H9 (cell line): Measurements from ENCODE around the gene PATL1. TPM values are rescaled to one million over a fixed set of nuclear protein-coding genes. Genes with fewer than 3 reads are reported as not detected.
A peak's percentile ranks its signal among the peaks of the same experiment; 100 is the strongest.

ENCODE experiments used
- DNase-seq: peaks from one replicate; pipeline ENCODE4 v3.0.0-alpha.2; 2017
- H2AFZ ChIP-seq: one replicate; pipeline ENCODE4 v1.6.1; 2013; ENCODE audit warnings: mild to moderate bottlenecking, low read length, control low read depth, moderate library complexity
- H2AK5ac ChIP-seq: 2 replicates; pipeline ENCODE4 v1.6.1; 2013; ENCODE audit warnings: low read length, control low read depth, mixed read lengths; ENCODE audit not compliant: insufficient read length
- H2BK120ac ChIP-seq: one replicate; pipeline ENCODE4 v1.6.1; 2013; ENCODE audit warnings: low read depth, mild to moderate bottlenecking, low read length, control low read depth, inconsistent platforms; ENCODE audit not compliant: poor library complexity, severe bottlenecking
- H2BK12ac ChIP-seq: 2 replicates; pipeline ENCODE4 v1.6.1; 2013; ENCODE audit warnings: low read length, control low read depth, mixed read lengths, low read depth; ENCODE audit not compliant: insufficient read length
- H2BK15ac ChIP-seq: 2 replicates; pipeline ENCODE4 v1.6.1; 2013; ENCODE audit warnings: low read depth, low read length, control low read depth
- H2BK20ac ChIP-seq: one replicate; pipeline ENCODE4 v1.6.1; 2013; ENCODE audit warnings: low read depth, mild to moderate bottlenecking, low read length, control low read depth, inconsistent platforms; ENCODE audit not compliant: poor library complexity, severe bottlenecking
- H2BK5ac ChIP-seq: 2 replicates; pipeline ENCODE4 v1.6.1; 2013; ENCODE audit warnings: low read length, control low read depth, mixed read lengths; ENCODE audit not compliant: insufficient read length
- H3K14ac ChIP-seq: 2 replicates; pipeline ENCODE4 v1.6.1; 2013; ENCODE audit warnings: low read length, control low read depth; ENCODE audit not compliant: insufficient read depth
- H3K18ac ChIP-seq: 2 replicates; pipeline ENCODE4 v1.6.1; 2013; ENCODE audit warnings: low read depth, mild to moderate bottlenecking, mixed read lengths, low read length, control low read depth; ENCODE audit not compliant: insufficient read length
- H3K23ac ChIP-seq: 2 replicates; pipeline ENCODE4 v1.6.1; 2013; ENCODE audit warnings: low read length, control low read depth, mixed read lengths, low read depth; ENCODE audit not compliant: insufficient read length
- H3K23me2 ChIP-seq: 2 replicates; pipeline ENCODE4 v1.6.1; 2013; ENCODE audit warnings: low read depth, mild to moderate bottlenecking, mixed read lengths, low read length, control low read depth; ENCODE audit not compliant: insufficient read length, poor library complexity, severe bottlenecking
- H3K27ac ChIP-seq: 2 replicates; pipeline ENCODE4 v1.5.1; 2013; ENCODE audit warnings: low read length, control low read depth, mixed read lengths, low read depth; ENCODE audit not compliant: insufficient read length
- H3K27me3 ChIP-seq: 2 replicates; pipeline ENCODE4 v1.6.1; 2013; ENCODE audit warnings: low read length, control low read depth, inconsistent platforms; ENCODE audit not compliant: insufficient read depth
- H3K4ac ChIP-seq: 2 replicates; pipeline ENCODE4 v1.6.1; 2013; ENCODE audit warnings: low read depth, mild to moderate bottlenecking, control low read depth, inconsistent platforms, low read length, moderate library complexity
- H3K4me1 ChIP-seq: 2 replicates; pipeline ENCODE4 v1.6.1; 2013; ENCODE audit warnings: low read length, control low read depth, inconsistent platforms; ENCODE audit not compliant: insufficient read depth
- H3K4me2 ChIP-seq: 2 replicates; pipeline ENCODE4 v1.6.1; 2013; ENCODE audit warnings: low read length, control low read depth, mixed read lengths; ENCODE audit not compliant: insufficient read length, insufficient read depth
- H3K56ac ChIP-seq: 2 replicates; pipeline ENCODE4 v1.6.1; 2013; ENCODE audit warnings: low read depth, mild to moderate bottlenecking, mixed read lengths, low read length, control low read depth; ENCODE audit not compliant: insufficient read length
- H3K79me1 ChIP-seq: 2 replicates; pipeline ENCODE4 v1.6.1; 2013; ENCODE audit warnings: low read depth, mild to moderate bottlenecking, moderate library complexity, low read length, control low read depth, inconsistent platforms; ENCODE audit not compliant: insufficient read depth, poor library complexity, severe bottlenecking
- H3K79me2 ChIP-seq: 2 replicates; pipeline ENCODE4 v1.6.1; 2013; ENCODE audit warnings: low read length, control low read depth, inconsistent platforms; ENCODE audit not compliant: insufficient read depth
- H3K9ac ChIP-seq: 2 replicates; pipeline ENCODE4 v1.6.1; 2013; ENCODE audit warnings: low read length, control low read depth, mixed read lengths; ENCODE audit not compliant: insufficient read length; ENCODE audit errors: extremely low read depth
- H3K9me3 ChIP-seq: one replicate; pipeline ENCODE4 v1.6.1; 2013; ENCODE audit warnings: low read depth, low read length, inconsistent platforms; ENCODE audit not compliant: control insufficient read depth
- H3T11ph ChIP-seq: one replicate; pipeline ENCODE4 v1.6.1; 2013; ENCODE audit warnings: mild to moderate bottlenecking, low read length, control low read depth, inconsistent platforms
- H4K20me1 ChIP-seq: one replicate; pipeline ENCODE4 v1.6.1; 2013; ENCODE audit not compliant: control insufficient read depth, insufficient read length, insufficient read depth
- H4K5ac ChIP-seq: 2 replicates; pipeline ENCODE4 v1.6.1; 2013; ENCODE audit warnings: low read depth, mild to moderate bottlenecking, mixed read lengths, low read length, control low read depth; ENCODE audit not compliant: insufficient read length
- H4K8ac ChIP-seq: replicated peaks from 2 replicates; pipeline ENCODE4 v1.6.1; 2013; ENCODE audit warnings: low read length, control low read depth, mixed read lengths, low read depth; ENCODE audit not compliant: insufficient read length
- H4K91ac ChIP-seq: 2 replicates; pipeline ENCODE4 v1.6.1; 2013; ENCODE audit warnings: low read depth, mild to moderate bottlenecking, moderate library complexity, mixed read lengths, low read length, control low read depth; ENCODE audit not compliant: insufficient read length
- H3K27ac Mint-ChIP-seq, 3 experiments: 2 replicates in 2 of 3; 3 replicates in 1 of 3; pipeline ENCODE4 v1.8.0; 2020 to 2021; ENCODE audit warnings: mixed read lengths in 3 of 3, mild to moderate bottlenecking in 1 of 3, moderate library complexity in 1 of 3
- H3K27me3 Mint-ChIP-seq: 2 replicates; pipeline ENCODE4 v1.8.0; 2021; ENCODE audit warnings: low read depth, mild to moderate bottlenecking, moderate library complexity, mixed read lengths
- H3K36me3 Mint-ChIP-seq, 3 experiments: 2 replicates in 2 of 3; 3 replicates in 1 of 3; pipeline ENCODE4 v1.8.0; 2020 to 2021; ENCODE audit warnings: low read depth in 3 of 3, mixed read lengths in 3 of 3; ENCODE audit not compliant: insufficient read depth in 1 of 3
- H3K4me1 Mint-ChIP-seq, 2 experiments: 2 replicates each; pipeline ENCODE4 v1.8.0; 2020; ENCODE audit warnings: mixed read lengths in 2 of 2
- H3K4me3 Mint-ChIP-seq, 2 experiments: 2 replicates in 1 of 2; 3 replicates in 1 of 2; pipeline ENCODE4 v1.8.0; 2020 to 2021; ENCODE audit warnings: mild to moderate bottlenecking in 2 of 2, mixed read lengths in 2 of 2, moderate library complexity in 1 of 2
- H3K9me3 Mint-ChIP-seq, 2 experiments: 2 replicates in 1 of 2; 3 replicates in 1 of 2; pipeline ENCODE4 v1.8.0; 2020; ENCODE audit warnings: mild to moderate bottlenecking in 2 of 2, mixed read lengths in 2 of 2, moderate library complexity in 1 of 2
- CTCF ChIP-seq: fragments of 200-600 bp; sonication (generic); conservative IDR thresholded peaks from 3 replicates; pipeline ENCODE4 v1.8.0; 2021; ENCODE audit warnings: antibody characterized with exemption, mild to moderate bottlenecking
- WGBS: extraction: QIAGEN DNeasy Blood & Tissue Kit; methylation state at CpG from one replicate; pipeline ENCODE4 v1.1.7; 2013; ENCODE audit warnings: missing lambda C conversion rate, low lambda C conversion rate, mixed read lengths; ENCODE audit not compliant: insufficient read length; ENCODE audit errors: extremely low coverage; 5-methylcytosine and 5-hydroxymethylcytosine counted together
- total RNA-seq: library from RNA; stranded (reverse); gene quantifications from 2 replicates; pipeline ENCODE4 v1.2.1, GENCODE V29; 2021

Gene PATL1
- total RNA-seq, 1 experiment from 2014 or later, result 31.4 TPM

DNA sequence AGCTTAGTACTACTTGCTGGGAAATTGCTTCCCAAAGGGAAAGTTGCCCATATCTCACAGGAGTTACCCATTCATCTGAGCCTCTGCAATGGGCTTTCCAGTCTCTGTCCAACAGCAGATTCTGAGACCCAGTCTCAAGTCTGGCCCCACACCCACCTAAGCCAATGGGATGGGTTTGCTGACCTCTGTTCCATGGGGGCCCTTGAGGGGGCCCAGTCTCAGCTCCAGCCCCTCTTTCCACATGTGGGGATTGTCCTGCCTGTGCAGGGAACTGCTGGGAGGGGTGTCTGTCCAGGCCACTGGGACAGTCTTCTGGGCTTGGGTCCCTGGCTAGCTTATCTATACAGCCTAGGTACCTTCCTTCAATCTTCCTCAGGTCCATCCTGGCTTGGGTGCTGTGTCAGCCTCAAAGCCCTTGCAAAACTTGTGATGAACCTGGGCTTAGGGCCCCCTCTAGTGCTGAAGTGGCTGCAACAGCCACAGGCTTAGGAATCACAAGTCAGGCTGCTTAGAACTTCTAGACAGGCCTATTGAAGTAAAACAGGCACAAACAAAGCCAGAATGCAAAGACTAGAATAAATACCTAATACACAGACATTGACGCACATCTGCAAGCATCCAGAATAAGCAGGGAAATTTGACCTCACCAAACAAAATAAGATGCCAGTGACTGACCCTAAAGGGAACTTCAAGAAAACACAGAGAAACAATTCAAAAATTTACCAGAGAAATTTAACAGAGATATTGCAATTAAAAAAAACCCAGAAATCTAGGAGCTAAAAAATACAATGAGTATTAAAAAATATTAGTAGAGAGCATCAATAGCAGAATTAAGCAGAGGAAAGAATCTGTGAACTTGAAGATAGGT, 11.7 kb upstream of the PATL1 start:
- Mint-ChIP-seq H3K4me3 (no peak overlapping the region), H3K27me3 (peaks cover 2% of the 10 kb centered on the region; the same call in 1 of the 2 replicates), H3K36me3 (no peaks in the 10 kb centered on the region; a peak in 1 of 7 replicates), H3K9me3 (peaks cover 3 to 4% of the 10 kb centered on the region in 2 experiments), H3K4me1 (peaks cover 3 to 8% of the 10 kb centered on the region in 2 experiments), H3K27ac (peak overlapping the region in 1 of 3 experiments; percentile 30; a peak in 1 of 7 replicates)
- Histone ChIP-seq H2AFZ (no peak overlapping the region), H3K4me1 (no peaks in the 10 kb centered on the region), H3K27me3 (no peaks in the 10 kb centered on the region), H3K23ac (no peak overlapping the region), H4K91ac (no peak overlapping the region), H4K5ac (no peak overlapping the region), H3T11ph (no peak overlapping the region), H2BK12ac (no peak overlapping the region), H3K27ac (no peak overlapping the region), H3K14ac (no peak overlapping the region), H3K9me3 (no peaks in the 10 kb centered on the region), H3K18ac (no peak overlapping the region), H2BK120ac (no peak overlapping the region), H3K56ac (no peak overlapping the region), H4K20me1 (no peaks in the 10 kb centered on the region), H2BK15ac (no peak overlapping the region), H3K79me1 (no peaks in the 10 kb centered on the region), H3K4ac (no peak overlapping the region), H2BK20ac (no peak overlapping the region), H2AK5ac (no peak overlapping the region), H3K9ac (no peak overlapping the region), H3K79me2 (no peaks in the 10 kb centered on the region), H3K23me2 (no peaks in the 10 kb centered on the region), H4K8ac (no peak overlapping the region), H2BK5ac (no peak overlapping the region), H3K4me2 (no peak overlapping the region)
- no CpG with 5 or more reads among the region's 1 CpG for WGBS
- peak; percentile 87 for TF ChIP-seq CTCF
- peak; percentile 84 for DNase-seq
